Measurements from ENCODE around the gene PDE6D. TPM values are rescaled to one million over a fixed set of nuclear protein-coding genes. Genes with fewer than 3 reads are reported as not detected.

PDE6D gene
- total RNA-seq, 2 experiments from 2014 or later = 23.6 to 26.4 TPM

- Mint-ChIP-seq H3K27me3 (peaks cover 12% of the 10 kb centered on the region), H3K36me3 (peaks cover 38% of the 10 kb centered on the region), H3K4me3 (peak within 1 kb of the TSS; percentile 95), H3K27ac (peak within 1 kb of the TSS; percentile 100), H3K4me1 (peaks cover 28% of the 10 kb centered on the region), H3K9me3 (no peaks in the 10 kb centered on the region)
- peak; percentile 100 for DNase-seq
Measured at GRCh38 chr2:231707927-231708772, 72.9 kb downstream of the PDE6D start, which contains the start of gene PTMA. TSS of gene PTMA (plus strand) at chr2:231708525. CDS start at chr2:231708707, 182 bp downstream.

GRCh38 chr2:231707625-231707926 is 73.5 kb downstream of the PDE6D start:
- peaks cover 36% of the 10 kb centered on the region for H3K36me3 Mint-ChIP-seq
- peak overlapping the region; percentile 95 for H3K4me3 Mint-ChIP-seq
- peaks cover 26% of the 10 kb centered on the region for H3K4me1 Mint-ChIP-seq
- peak overlapping the region; percentile 100 for H3K27ac Mint-ChIP-seq
- H3K9me3 Mint-ChIP-seq = no peaks in the 10 kb centered on the region
- H3K27me3 Mint-ChIP-seq = peaks cover 12% of the 10 kb centered on the region
- DNase-seq = peak; percentile 67

- Mint-ChIP-seq H3K4me3 (peak overlapping the region; percentile 95), H3K27ac (peak overlapping the region; percentile 100), H3K36me3 (peaks cover 30% of the 10 kb centered on the region), H3K27me3 (peaks cover 12% of the 10 kb centered on the region), H3K9me3 (no peaks in the 10 kb centered on the region), H3K4me1 (peaks cover 20% of the 10 kb centered on the region)
- DNase-seq = peak; percentile 96
Measured at GRCh38 chr2:231706731-231707624, 74.1 kb downstream of the PDE6D start.

GRCh38 chr2:231704017-231704416 is 77.1 kb downstream of the PDE6D start:
- Mint-ChIP-seq H3K4me3 (no peak overlapping the region), H3K27ac (no peak overlapping the region)

DNA sequence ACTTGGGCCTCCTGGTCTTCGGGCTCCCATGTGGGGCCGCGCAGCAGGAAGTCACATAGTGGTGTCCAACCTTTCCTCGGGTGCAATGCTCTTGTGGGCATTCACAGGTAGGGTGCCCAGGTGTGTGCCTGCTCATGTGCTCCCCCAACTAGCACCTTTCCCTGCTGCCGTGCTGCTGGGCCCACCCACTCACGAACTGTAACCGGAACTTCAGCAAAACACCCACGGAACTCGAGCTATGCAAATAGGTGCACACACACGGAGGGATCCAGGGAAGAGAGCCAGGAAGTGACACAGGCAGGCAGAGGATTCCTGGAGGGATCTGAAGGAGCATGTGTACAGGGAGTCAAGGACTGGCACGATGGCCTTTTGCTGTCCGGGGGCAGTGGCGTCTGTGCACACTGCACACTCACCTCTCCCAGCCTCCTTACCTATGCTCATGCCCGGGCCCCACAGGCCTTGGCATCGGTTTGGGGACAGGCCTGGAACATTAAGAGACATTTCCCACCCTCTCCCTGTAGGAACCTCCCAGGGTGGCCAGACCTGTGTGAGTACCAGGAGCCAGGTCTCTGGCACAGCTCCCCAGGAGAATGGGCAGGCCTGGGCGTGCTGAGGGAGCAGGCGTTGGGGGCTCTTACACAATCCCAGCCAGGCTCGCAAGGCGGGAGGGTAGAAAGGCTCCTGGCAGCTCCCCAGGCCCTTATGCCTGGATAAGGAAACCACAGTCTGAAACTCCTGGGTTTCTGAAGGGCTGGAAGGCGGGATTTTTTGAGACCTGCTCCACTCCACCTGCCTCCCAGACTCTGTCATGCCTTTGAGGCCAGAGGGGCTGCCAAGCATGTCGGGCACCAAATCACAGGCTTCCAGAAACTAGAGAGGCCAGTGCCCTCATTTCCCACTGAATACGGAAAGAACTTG is 79.4 kb downstream of the PDE6D start:
- Mint-ChIP-seq H3K27ac (no peak overlapping the region), H3K4me1 (peaks cover 12% of the 10 kb centered on the region), H3K4me3 (no peak overlapping the region), H3K36me3 (peaks cover 2% of the 10 kb centered on the region), H3K9me3 (no peaks in the 10 kb centered on the region), H3K27me3 (no peaks in the 10 kb centered on the region)
- no peak for DNase-seq

More at GRCh38 chr2:231704017-231704416, 77.1 kb downstream of the PDE6D start:
- Mint-ChIP-seq H3K27me3 (peaks cover 5% of the 10 kb centered on the region), H3K9me3 (no peaks in the 10 kb centered on the region), H3K4me1 (peaks cover 16% of the 10 kb centered on the region), H3K36me3 (peaks cover 7% of the 10 kb centered on the region)
- DNase-seq = no peak

DNA sequence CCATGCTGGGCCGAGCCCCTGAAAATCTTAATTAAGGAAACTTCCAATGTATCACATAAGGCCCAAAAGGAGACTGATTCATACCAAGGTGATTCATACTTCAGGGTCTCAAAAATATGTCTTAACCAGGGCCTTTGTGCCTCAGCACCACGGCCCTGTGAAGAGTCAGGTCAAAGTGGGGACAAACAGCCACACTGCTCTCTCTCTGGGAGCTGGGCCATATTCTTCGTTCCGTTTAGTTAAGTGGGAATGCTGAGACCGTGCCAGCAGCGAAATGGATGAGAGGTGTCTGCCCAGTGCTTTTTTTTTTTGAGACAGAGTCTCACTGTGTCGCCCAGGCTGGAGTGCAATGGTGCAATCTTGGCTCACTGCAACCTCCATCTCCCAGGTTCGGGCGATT is 82.1 kb downstream of the PDE6D start:
- Mint-ChIP-seq H3K9me3 (no peaks in the 10 kb centered on the region), H3K36me3 (no peaks in the 10 kb centered on the region), H3K27ac (no peak overlapping the region)

DNA sequence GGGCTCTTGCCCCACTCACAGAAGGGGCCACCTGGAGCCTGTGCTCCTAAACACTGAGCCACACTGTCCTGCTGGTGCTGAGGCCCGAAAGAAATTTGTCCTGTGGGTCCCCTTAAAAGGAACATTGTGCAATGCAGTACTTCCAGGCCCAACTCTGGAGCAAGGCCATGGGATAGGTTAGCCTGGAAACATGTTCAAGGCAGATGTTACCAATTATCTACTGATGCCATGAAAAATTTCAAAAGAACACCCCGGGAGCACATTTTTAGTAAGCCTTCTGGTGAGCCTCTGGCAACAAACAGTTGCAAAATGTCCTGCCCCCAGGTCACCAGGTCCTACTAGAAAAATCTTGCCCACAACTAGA is 85.1 kb downstream of the PDE6D start:
- H3K27ac Mint-ChIP-seq = no peak overlapping the region

More for the DNA sequence above, 82.1 kb downstream of the PDE6D start:
- no peak for DNase-seq
- H3K27me3 Mint-ChIP-seq = no peaks in the 10 kb centered on the region
- peaks cover 2% of the 10 kb centered on the region for H3K4me1 Mint-ChIP-seq
- H3K4me3 Mint-ChIP-seq = no peak overlapping the region

DNA sequence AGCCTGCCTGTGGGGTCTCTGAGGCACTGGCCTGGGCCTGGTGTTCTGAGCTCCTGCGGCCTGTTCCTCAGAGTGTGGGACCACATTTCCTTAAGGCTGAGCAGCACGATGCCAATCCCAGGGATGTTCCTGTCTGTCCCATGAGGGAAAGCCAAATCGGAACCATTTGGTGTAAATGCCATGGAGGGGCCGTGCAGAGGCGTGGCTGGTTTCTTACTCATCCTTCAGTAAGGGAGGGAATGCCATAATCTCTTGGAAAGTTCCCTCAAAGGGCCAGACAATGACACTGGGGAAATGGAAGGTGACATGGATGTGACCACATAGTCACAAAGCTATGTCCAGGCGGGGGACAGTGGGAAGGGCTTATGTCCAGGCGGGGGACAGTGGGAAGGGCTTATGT is 87.1 kb downstream of the PDE6D start:
- Mint-ChIP-seq H3K36me3 (no peaks in the 10 kb centered on the region), H3K4me3 (no peak overlapping the region), H3K9me3 (no peaks in the 10 kb centered on the region), H3K27me3 (no peaks in the 10 kb centered on the region), H3K27ac (no peak overlapping the region), H3K4me1 (no peaks in the 10 kb centered on the region)
- no peak for DNase-seq

More for the DNA sequence above, 85.1 kb downstream of the PDE6D start:
- no peaks in the 10 kb centered on the region for H3K27me3 Mint-ChIP-seq
- H3K9me3 Mint-ChIP-seq = no peaks in the 10 kb centered on the region
- no peaks in the 10 kb centered on the region for H3K4me1 Mint-ChIP-seq
- no peak overlapping the region for H3K4me3 Mint-ChIP-seq
- H3K36me3 Mint-ChIP-seq = no peaks in the 10 kb centered on the region
- no peak for DNase-seq

DNA sequence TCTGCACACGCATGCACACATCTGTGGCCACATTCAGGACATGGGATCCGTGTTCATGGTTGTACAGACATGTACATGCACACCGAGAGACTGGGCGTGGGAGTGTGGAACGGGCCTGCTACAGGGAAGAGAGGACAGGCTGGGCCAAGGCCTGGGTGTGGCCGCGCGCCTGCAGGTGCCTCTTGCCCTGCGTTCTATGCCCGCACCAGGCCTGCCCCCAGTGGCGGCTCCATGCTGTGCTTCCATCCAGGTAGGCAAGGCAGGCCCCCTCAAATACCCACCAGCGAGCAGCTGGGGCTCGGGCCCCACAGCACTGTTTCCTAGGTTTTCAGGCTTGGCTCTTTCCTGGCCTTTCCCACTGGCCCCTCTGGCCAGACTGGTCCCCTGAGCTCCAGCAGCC is 88.2 kb downstream of the PDE6D start:
- Mint-ChIP-seq H3K4me1 (no peaks in the 10 kb centered on the region), H3K9me3 (no peaks in the 10 kb centered on the region), H3K27ac (no peak overlapping the region), H3K27me3 (no peaks in the 10 kb centered on the region), H3K4me3 (no peak overlapping the region), H3K36me3 (no peaks in the 10 kb centered on the region)
- DNase-seq = no peak

GRCh38 chr2:231691251-231691772 is 89.8 kb downstream of the PDE6D start:
- Mint-ChIP-seq H3K4me3 (no peak overlapping the region), H3K4me1 (peaks cover 8% of the 10 kb centered on the region), H3K9me3 (no peaks in the 10 kb centered on the region), H3K27ac (no peak overlapping the region), H3K27me3 (no peaks in the 10 kb centered on the region), H3K36me3 (no peaks in the 10 kb centered on the region)
- DNase-seq = no peak

- no peak for DNase-seq
- H3K36me3 Mint-ChIP-seq = no peaks in the 10 kb centered on the region
- no peak overlapping the region for H3K4me3 Mint-ChIP-seq
- H3K27ac Mint-ChIP-seq = no peak overlapping the region
- H3K27me3 Mint-ChIP-seq = no peaks in the 10 kb centered on the region
- no peaks in the 10 kb centered on the region for H3K9me3 Mint-ChIP-seq
- H3K4me1 Mint-ChIP-seq = peaks cover 11% of the 10 kb centered on the region
Measured at GRCh38 chr2:231689124-231689893, 91.8 kb downstream of the PDE6D start.

- Mint-ChIP-seq H3K27ac (no peak overlapping the region), H3K4me3 (no peak overlapping the region), H3K36me3 (no peaks in the 10 kb centered on the region), H3K9me3 (no peaks in the 10 kb centered on the region), H3K27me3 (peaks cover 5% of the 10 kb centered on the region), H3K4me1 (peaks cover 11% of the 10 kb centered on the region)
- DNase-seq = no peak
Measured at GRCh38 chr2:231688719-231689118, 92.4 kb downstream of the PDE6D start.

DNA sequence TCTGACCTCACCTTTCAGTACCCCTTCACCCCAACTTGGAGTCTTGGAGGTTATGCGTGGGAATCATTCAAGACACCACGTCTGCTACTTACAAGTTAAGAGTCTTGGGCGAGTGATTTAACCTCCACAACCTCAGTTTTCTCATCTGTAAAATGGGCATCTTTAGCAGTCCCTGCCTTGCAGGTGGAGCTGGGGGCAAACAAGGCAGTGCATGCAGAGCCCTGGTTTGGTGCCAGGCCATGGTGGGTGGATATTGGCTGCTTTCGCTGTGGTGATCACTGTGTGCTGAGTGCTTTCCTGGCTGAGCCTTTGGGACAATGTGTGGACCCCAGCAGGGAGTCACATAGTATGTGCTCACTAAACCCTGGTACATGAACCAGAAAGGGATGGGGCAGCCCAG is 93.1 kb downstream of the PDE6D start:
- no peak overlapping the region for H3K4me3 Mint-ChIP-seq
- H3K27me3 Mint-ChIP-seq = peaks cover 6% of the 10 kb centered on the region
- no peak overlapping the region for H3K27ac Mint-ChIP-seq
- H3K9me3 Mint-ChIP-seq = no peaks in the 10 kb centered on the region
- H3K4me1 Mint-ChIP-seq = peaks cover 11% of the 10 kb centered on the region
- H3K36me3 Mint-ChIP-seq = no peaks in the 10 kb centered on the region
- no peak for DNase-seq

All from activated naive CD8-positive, alpha-beta T cell treated with anti-CD3 and anti-CD28 coated beads for 36 hours (primary cell).